SH-SY5Y (cell line): ENCODE measurements around the gene TGFA.

Source experiments
- GATA2 ChIP-seq: IDR thresholded peaks from 2 replicates; pipeline ENCODE4 v1.6.1; 2011; ENCODE audit warnings: mild to moderate bottlenecking, low read depth, low read length
- GATA3 ChIP-seq: IDR thresholded peaks from 2 replicates; pipeline ENCODE4 v1.6.1; 2011; ENCODE audit warnings: low read depth, mild to moderate bottlenecking, low read length, moderate library complexity

The TGFA gene

GRCh38 chr2:70553584-70554337 lies at the start of gene TGFA:
Gene TGFA, minus strand, starts transcription at chr2:70553826. Its CDS starts 59 bp downstream, at chr2:70553767.
- TF ChIP-seq GATA2 (no peak), GATA3 (no peak)

DNA sequence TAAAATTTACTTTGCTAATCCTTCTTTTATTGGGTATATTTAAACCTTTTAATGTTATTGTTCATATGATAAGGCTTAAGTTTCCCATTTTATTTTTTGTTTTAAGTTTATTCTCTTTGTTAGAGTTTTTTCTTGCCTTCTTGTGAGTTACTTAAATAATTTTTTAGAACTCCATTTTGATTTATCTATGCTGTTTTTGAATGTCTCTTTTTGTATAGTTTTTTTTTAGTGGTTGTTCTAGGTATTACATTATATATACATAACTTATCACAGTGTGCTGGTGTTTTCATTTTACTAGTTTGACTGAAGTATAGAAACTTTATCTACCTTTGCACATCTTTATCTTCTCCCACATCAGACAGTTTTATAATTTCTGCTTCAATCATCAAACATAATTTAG lies 49.4 kb upstream of the TGFA start:
- TF ChIP-seq GATA3 (no peak), GATA2 (no peak)

DNA sequence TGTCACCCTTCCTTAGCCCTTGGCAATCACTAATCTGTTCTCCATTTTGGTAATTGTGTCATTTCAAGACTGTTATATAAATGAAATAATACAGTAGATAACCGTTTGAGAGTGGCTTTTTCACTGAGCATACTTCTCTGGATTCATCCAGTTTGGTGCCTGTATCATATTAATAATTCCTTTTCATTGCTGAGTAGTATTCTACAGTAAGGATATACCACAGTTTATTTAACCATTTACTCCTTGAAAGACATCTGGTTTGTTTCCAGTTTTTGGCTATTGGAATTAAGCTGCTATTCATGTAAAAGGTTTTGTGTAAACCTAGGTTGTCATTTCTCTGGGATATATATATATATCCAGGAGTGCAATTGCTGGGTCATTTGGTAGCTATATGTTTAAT lies 44.6 kb upstream of the TGFA start:
- TF ChIP-seq GATA3 (no peak), GATA2 (no peak)

DNA sequence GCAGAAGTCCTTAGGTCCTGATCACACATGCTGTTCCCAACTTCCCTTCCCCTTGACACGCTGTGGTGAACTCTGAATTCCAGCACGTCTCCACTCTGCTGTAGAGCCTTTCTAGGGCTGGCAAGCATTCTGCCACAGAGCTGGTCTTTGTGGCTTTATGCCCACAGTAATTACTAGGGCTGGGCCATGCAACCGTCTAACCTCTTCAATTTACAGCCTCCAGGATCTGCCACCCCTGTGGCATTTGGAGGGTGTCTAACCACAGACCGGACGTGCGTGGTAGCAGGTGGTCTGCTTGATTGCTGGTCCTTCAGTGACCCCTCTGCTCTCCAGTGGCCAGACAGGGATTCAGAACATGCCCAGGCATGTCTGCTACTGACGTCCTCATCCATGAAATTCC lies 43.1 kb upstream of the TGFA start:
- no peak for TF ChIP-seq GATA2
- TF ChIP-seq GATA3: no peak

GRCh38 chr2:70596293-70596692 lies 42.7 kb upstream of the TGFA start:
- TF ChIP-seq GATA3 (no peak), GATA2 (no peak)

DNA sequence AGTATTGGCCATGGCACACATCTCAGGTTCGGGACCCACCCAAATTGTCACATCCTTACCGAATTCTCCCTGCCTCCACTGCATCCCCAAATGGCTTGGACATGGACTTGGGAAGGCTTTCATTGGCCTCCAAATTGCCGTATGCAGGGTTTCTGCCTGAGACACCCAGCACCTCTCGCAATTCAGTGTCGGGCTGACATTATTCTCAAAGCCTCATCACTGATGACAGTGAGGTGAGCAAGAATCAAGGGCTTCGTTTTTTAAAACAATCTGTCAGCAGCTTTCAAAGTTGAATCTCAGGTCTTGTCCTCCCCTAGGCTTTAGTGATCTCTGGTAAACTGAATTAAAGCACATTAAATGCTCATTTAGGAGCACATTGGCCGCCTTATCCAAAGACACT lies 29.5 kb upstream of the TGFA start:
- TF ChIP-seq GATA2 (no peak), GATA3 (no peak)

GRCh38 chr2:70580352-70580751 lies 26.7 kb upstream of the TGFA start:
- TF ChIP-seq GATA3 (no peak), GATA2 (no peak)

DNA sequence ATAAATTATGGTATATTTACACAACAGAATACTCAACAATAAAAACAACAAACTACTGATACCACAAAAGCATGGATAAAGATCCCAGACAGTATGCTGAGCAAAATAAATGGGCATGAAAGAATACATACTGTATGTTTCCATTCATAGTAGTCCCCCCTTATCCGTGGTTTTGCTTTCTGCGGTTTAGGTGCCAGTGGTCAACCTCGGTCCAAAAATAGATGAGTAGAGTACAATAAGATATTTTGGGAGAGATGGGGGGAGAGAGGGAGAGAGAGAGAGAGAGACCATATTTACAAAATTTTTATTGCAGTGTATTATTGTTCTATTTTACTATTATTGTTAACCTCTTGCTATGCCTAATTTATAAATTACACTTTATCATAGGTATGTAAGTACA lies 21.0 kb upstream of the TGFA start:
- TF ChIP-seq GATA2 (no peak), GATA3 (no peak)

DNA sequence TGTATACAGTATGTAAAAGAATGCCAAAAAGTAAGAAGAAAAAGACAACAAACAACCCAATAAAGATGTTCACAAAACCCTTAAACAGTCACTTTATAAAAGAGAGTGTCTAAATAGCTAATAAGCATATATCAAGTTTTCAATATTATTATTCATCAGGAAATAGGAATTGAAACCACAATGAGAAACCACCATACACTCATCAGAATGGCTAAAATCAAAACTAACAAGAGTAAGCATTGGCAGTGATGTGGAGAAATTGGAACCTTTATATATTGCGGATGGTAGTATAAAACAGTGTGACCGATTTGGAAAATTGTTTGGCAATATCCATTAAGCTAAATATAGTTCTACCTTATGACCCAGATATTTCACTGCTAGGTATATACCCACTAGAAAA lies 20.5 kb upstream of the TGFA start:
- TF ChIP-seq GATA3 (no peak), GATA2 (no peak)

- TF ChIP-seq GATA2 (no peak), GATA3 (no peak)
Observed at GRCh38 chr2:70570041-70570661, 16.5 kb upstream of the TGFA start.

GRCh38 chr2:70569559-70569958 lies 15.9 kb upstream of the TGFA start:
- no peak for TF ChIP-seq GATA2
- TF ChIP-seq GATA3: no peak

DNA sequence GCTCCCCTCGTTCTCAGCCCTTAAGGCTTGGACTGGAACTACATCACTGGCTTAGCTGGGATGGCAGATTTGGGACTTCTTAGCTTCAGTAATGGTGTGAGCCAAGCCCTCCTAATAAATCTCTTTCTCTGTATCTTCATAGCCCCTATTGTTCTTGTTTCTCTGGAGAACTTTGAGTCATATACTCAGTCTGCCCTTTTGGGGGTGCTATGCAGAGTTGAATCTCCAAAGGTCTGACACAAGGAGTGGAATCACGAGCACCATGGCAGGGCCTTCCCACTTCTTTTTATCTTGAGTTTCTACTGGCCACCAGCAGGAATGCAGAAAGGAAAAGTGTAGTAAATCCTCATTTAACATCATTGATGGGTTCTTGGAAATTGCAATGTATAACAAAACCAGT lies 13.3 kb upstream of the TGFA start:
- TF ChIP-seq GATA3 (no peak), GATA2 (no peak)

DNA sequence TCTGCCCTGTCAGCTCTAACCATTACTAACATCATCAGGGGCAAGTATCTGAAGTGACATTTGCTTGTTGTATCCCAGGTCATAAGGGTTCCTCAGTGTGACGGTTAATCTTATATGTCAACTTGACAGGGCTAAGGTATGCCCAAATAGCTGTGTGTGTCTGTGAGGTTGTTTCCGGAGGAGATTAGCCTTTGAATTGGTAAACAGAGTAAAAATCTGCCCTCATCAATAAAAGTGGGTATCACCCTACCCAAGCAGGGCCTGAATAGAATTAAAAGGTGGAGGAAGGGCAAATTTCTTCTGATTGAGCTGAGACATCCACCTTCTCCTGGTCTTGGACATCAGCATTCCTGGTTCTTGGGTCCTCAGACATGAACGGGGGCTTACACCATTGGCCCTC lies 12.8 kb upstream of the TGFA start:
- TF ChIP-seq GATA3 (no peak), GATA2 (no peak)

DNA sequence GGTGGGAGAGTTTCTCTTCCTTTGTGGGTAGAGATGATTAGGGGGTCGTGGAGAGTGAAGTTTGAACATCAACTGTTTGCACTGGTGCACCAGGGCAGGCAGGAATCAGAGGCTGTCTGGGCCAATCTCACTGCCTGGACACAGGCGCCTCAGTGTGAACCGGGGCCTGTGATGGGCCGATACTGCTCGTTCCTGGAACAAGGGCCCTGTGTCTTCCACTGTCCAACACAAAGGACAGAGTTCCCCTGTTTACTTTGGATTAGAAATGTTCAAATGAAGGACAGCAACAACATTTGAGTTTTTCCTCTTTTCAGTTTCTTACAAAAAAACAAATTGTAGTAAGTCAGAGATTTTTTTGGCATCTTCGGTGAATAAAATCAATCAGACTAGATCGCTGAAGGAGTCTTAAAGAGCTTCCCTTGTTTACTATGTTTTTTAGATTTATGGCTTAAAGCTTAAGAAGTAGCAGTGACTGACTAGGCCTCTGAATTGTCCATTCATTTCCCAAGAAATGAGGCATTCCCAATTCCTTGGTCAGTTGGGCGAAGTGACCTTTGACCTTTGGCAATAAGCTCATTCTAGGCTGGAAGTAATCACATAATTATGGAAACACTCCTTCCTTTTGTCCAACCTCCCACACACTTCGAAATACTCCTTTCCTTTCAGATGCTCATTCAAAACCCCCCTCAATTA lies 11.6 kb upstream of the TGFA start:
- TF ChIP-seq GATA2: no peak
- TF ChIP-seq GATA3: no peak

- TF ChIP-seq GATA2 (no peak), GATA3 (no peak)
Observed at GRCh38 chr2:70561893-70562292, 8.3 kb upstream of the TGFA start.
